ENCODE measurements around the gene MATR3.
"Not testable (repeated sequence)": the region's sequence is repeated elsewhere in the genome, so short reads cannot be mapped to it uniquely, and the experiment has no call there.

The MATR3 gene

DNA sequence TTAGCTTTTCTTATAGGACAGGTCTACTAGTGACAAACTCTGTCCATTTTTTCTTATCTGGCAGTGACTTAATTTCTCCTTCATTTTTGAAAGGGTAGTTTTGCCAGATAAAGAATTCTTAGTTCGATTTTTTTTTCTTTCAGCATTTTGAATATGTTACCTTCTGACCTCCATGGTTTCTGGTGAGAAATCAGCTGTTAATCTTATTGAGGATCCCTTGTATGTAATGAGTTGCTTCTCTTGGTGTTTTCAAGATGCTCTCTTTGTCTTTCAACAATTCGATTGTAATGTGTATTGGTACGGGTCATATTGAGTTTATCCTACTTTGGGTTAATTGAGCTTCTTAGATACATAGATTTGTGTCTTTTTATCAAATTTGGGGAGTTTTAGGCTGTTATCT, 60.6 kb downstream of the MATR3 start:
- DNase-seq = no peak

DNA sequence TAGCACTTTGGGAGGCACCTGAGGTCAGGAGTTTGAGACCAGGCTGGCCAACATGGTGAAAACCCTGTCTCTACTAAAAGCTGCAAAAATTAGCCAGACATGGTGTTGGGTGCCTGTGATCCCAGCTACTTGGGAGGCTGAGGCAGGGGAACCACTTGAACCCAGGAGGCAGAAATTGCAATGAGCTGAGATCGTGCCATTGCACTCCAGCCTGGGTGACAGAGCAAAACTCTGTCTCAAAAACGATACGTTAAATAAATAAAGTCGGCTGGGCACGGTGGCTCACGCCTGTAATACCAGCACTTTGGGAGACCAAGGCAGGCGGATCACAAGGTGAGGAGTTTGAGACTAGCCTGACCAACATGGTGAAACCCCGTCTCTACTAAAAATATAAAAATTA, 62.4 kb downstream of the MATR3 start:
- not testable (repeated sequence) for DNase-seq

DNA sequence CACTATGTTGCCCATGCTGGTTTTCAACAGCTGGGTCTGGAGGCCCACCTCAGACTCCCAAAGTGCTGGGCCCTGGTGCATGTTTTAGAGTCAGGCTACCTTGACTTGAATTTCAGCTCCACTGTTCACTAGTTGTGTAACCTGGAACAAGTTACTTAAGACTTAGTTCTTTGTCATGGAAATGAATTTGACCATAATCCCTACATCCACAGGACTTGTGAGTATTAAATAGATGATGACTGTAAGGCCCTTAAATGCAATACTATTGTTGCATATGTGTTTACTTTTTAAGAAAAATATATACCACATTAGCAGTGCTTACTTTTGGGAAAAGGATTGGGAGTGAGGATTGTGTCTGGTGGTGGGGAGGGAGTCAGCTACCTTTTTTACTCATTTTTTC, 64.5 kb downstream of the MATR3 start:
- DNase-seq = no peak

DNA sequence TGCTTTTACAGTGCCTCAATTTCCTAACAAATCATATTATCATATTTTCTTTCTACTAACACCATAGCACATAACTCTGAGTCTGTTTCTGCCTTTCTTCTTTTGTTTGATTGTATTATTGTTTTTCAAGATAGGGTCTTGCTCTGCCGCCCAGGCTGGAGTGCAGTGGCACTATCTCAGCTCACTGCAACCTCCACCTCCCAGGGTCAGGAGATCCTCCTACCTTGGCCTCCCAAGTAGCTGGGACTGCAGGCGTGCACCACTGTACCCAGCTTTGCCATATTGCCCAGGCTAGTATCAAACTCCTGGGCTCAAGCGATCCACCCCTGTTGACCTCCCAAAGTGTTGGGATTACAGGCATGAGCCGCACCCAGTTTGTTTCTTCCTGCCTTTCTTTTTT, 66.8 kb downstream of the MATR3 start:
- DNase-seq = no peak

DNA sequence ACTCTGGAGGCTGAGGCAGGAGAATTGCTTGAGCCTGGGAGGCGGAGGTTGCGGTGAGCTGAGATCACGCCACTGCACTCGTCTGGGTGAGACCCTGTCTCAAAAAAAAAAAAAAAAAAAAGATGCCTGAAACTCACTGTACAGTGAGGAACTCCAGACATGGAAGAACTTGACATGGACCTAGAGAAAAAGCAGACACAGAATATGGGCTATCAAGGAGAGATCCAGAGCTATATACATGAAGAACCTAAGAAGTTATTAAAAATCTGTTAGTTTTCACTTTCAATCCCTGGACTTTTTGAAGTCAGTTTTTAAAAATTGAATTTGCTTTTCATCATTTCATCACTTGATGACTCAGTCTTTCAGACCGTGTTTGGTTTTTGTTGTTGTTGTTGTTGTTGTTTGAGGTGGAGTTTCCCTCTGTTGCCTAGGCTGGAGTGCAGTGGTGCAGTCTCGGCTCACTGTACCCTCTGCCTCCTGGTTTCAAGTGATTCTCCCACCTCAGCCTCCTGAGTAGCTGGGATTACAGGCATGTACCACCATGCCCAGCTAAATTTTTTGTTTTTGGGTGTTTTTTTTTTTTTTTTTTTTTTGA, 68.4 kb downstream of the MATR3 start:
- DNase-seq = no peak

DNA sequence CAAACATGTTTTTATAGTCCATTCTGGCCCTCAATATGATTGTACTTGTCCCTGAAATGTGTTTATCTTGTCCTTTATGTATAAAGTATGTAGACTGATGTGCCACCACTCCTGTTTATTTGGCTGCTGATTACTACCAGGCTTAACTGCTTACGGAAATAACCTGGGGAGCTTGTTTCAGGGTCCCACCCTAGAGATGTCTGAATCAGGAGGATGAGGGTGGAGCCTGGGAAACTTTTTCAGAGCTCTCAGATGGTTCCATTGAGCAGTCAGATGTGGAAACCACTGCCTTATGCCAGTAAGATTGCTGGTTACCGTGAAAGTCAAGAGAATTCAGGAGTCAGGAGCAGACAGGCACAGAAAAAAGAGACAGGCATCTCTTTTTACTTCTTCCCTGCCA, 70.4 kb downstream of the MATR3 start:
- DNase-seq = no peak

DNA sequence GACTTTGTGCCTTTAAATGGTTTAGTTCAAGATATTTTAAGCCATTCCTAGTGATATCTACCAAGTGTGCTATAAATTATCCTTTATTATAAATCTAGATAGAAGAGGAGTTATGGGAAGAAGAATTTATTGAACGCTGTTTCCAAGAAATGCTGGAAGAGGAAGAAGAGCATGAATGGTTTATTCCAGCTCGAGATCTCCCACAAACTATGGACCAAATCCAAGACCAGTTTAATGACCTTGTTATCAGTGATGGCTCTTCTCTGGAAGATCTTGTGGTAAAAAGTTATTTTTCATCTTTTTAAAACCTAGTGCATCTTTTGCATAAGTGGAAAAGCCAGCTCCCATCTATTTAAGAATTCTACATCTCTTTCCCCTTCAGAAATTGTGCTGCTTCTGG, 70.9 kb downstream of the MATR3 start:
- DNase-seq = no peak

DNA sequence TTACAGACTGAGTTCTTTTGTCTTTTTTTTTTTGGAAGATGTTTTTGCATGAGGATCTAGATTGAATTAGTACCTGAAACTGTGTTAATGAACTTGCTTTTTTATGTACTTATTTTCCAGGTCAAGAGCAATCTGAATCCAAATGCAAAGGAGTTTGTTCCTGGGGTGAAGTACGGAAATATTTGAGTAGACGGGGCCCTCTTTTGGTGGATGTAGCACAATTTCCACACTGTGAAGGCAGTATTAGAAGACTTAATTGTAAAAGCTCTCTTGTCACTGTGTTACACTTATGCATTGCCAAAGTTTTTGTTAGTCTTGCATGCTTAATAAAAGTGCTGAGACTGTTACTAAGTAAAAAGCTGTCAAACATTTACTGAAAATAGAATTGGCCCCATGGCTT, 75.1 kb downstream of the MATR3 start:
- no peak for DNase-seq

DNA sequence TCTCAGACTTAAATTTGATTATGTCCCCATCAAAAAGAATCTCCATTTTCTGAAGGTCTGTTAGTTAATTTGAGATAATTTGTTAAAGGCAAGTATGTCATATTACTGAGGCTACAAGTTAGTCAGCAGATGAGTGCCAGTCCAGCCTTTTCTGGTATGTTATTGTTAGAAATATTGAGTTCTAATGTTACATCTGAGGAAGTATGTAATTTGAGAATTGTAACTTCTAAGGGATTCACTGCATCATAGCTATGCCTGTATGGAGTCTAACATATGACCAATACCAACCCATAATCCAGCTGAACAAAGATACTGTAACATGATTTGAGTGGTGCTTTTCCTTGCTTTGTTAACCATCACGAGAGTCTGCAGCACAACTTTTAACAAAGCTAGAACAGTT, 75.6 kb downstream of the MATR3 start:
- no peak for DNase-seq

DNA sequence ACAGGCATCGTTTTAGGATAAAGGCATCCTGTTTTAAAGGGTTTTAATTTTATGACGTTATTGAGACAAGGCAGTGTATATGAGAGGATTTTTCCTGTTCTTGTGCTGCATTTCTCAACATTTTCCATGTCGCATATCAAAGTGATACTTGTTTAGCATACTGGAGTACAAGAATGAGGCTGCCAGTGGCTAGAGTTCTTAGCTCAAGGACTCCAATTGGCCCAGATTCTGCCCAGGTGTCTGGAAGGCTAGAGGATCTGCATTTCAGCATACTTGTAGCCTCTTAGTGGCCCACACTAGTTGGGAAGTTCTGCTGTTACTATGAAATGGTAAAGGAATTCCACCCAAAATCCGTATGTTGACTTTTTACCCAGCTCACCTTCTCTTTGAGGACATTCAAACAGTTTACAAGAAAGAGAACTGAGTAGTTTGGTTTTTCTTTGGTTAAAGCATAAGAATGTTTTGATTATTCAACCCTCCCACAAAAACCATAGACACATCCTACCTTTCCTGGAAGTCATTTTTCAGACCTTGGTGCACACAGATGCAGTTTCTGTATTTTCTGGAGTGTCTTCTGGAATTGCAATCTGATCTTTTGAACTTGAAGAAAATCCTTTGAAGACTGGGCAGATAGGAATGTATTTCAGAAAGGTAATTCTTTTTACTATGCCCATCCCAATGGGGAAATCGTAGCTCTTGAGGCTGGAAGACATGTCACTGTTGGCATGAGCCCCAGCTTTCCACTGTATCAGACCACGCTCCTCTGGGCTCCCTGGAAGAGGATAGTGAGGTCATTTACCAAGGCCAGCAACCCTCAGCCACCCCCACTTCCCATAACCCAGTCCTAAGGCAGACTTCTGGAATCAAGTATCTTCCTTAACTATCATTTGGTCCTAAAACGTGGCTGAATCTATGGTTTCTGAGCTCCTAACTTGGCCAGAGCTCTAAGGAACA, 78.2 kb downstream of the MATR3 start:
- DNase-seq = no peak

DNA sequence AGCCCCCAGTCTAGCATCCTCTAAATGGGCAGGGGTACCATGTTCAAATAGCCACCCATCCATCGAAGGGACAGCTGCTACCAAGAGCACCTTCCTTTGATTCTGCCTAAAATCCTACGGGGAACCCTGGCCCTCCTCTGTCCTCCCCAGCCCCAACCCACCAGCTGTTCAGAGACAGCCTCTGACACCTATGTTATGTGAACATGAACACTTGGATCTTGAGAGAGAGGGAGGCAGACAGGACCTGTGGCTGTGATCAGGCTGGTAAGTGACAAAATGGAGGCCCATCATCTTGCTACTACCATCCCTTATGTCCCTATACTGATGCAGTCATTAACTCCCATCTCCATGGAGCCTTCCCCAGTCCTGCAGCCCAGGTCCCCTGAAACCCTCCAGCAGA, 81.4 kb downstream of the MATR3 start:
- no peak for DNase-seq

DNA sequence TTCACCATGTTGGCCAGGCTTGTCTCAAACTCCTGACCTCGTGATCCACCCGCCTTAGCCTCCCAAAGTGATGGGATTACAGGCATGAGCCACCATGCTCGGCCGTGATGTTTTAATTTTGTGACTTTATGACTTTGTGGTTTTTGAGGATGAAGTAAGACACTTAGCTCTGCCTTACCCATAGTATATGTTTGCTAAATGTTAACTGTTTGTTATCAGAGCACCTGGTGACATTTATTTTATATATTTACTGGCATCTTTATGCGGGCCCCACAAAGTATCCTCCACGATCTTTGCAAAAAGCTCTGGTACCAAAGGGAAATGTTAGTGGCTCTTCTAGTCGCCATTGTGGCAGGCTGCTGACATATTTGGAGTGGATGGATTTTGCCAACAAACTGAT, 82.8 kb downstream of the MATR3 start:
- DNase-seq = no peak

DNA sequence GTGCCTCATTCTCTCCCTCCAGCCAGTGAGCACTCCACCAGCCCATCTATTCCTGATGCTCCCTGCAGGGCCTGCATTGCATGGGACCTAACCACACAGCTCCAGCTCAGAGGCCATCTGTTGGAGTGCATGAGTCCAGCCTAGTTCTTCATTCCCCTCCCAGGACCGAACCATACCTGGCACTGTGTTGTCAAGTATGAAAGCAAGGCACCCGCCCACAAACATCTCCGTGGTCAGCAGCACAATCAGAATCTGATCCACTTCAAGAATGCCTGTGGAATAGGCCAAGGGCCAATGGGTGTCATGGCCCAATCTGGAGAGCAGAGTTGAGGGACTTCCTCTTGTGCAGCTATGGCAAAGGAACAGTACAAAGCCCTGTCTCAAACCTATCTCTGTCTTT, 83.7 kb downstream of the MATR3 start:
- DNase-seq = no peak

DNA sequence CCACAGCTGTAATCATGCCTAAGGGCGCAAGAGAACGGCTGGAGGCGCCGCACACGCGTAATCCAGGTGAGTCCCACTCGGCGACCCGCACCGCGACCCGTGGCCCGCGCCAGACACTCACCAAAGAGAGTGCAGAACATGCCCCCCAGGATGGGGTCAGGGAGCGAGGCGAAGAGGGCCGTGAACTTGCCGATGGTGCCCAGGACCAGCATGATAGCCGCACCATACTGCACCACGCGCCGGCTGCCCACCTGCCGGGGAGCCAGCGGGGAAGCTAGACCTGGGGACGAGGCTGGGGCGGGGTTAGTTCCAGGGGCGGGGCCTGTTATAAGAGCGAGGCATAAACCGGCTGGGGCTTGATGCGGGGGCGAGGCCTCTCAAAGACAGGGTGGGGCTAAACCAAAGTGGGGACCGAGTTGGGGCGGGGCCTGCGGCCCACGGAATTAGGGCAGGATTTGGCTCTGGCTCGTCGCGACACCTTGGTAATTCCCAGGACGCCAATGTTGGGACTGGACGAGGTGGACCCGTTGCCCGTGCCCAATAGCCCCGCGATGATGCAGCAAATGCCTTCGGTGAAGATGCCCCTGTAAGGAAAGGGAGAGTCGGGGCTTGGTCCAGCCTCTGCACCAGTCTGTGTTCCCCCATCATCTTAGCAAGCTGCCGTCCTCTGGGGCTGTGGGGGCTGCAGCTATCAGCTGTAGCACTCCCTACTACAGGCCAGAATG, 84.7 kb downstream of the MATR3 start:
- DNase-seq = no peak

DNA sequence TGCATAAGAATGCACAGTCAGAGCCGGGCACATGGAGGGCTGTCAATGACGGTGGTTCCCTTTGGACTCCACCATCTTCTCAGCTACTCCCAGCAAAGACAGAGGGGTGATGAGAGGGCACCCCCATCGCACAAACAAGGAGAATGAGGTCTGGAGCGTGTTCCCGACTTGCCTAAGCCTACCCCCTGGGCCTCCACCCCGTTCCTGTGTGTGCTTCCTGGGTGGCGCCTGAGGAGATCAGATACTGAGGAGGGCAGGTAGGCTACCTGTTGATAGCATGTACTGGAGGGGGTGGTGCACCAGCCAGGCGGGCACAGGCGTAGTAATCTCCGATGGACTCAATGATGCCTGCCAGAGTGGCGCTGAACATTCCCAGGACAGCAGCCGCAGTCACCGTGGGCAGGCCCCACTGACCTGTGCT, 85.4 kb downstream of the MATR3 start:
- DNase-seq = no peak

DNA sequence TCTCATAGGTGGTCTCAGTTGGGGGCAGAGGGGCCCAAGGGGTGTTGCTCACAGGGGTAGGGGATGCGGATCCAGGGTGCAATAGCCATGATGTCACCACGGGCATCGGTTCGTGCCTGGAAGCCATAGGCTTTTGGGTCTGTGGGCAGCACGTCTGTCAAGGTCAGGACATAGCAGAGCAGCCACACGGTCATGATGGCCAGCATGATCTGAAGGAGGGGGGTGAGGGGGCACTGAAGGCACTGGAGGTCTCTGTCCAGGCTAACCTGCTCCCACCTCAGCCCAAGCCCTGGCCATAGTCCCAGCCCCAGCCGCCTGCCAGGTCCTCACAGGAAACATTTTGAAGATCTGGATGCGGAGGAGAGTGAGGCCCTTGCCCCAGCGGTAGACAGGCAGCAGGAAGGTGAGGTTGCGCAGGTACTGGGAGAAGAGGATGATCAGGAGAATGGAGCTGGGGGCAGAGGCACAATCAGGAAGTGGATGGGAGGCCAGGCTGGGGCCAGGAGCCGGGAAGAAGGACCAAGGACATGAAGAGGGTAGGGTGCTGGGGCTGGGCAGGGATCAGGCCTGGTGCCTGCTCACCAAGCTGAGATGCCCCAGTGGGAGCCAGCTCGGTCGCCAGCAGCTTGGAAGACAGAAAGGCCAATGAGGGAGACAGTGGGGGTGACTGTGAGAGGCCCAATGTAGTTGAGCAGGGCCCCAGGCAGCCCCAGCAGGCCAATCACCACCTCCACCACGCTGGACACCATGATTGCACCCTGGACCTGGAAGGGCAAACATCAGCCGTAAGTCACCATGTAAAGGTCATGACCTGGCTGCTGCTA, 86.3 kb downstream of the MATR3 start:
- DNase-seq = no peak
